Esophagus muscularis mucosa (tissue), 4 donors: Measurements from ENCODE around the gene CAPZB. TPM values are rescaled to one million over a fixed set of nuclear protein-coding genes. Genes with fewer than 3 reads are reported as not detected.

ENCODE experiments used
- DNase-seq: peaks from one replicate; pipeline ENCODE4 v3.0.0-alpha.2; 2017; ENCODE audit errors: extremely low spot score
- H3K27ac ChIP-seq, 4 donors: fragments of 200-600 bp; sonication (generic); replicated peaks in 1 of 4; 1 replicate in 3 of 4; 2 replicates in 1 of 4; pipeline ENCODE4 v1.5.1; 2016 to 2019; ENCODE audit warnings: mild to moderate bottlenecking in 1 of 4
- H3K27me3 ChIP-seq, 4 donors: fragments of 200-600 bp; sonication (generic); one replicate each; pipeline versions ENCODE4 v1.5.1 to v1.6.0; 2016 to 2019
- H3K36me3 ChIP-seq, 4 donors: fragments of 200-600 bp; sonication (generic); one replicate each; pipeline ENCODE4 v1.5.1; 2016 to 2019
- H3K4me1 ChIP-seq, 4 donors: fragments of 200-600 bp; sonication (generic); one replicate each; pipeline ENCODE4 v1.5.1; 2016 to 2019
- H3K4me3 ChIP-seq, 4 donors: fragments of 200-600 bp; sonication (generic); 1 replicate in 2 of 4; 2 replicates in 2 of 4; pipeline ENCODE4 v1.5.1; 2016 to 2019; ENCODE audit warnings: mild to moderate bottlenecking in 4 of 4, moderate library complexity in 1 of 4
- H3K9me3 ChIP-seq, 4 donors: fragments of 200-600 bp; sonication (generic); 1 replicate in 3 of 4; 2 replicates in 1 of 4; pipeline ENCODE4 v1.5.1; 2016 to 2019
- CTCF ChIP-seq, 3 experiments: fragments of 200-600 bp in 2 of 3; fragments of 450-650 bp in 1 of 3; sonication (generic) in 2 of 3; IDR thresholded peaks; one replicate each; pipeline ENCODE4 v1.5.1; 2017 to 2019; ENCODE audit warnings: antibody characterized with exemption in 3 of 3, mild to moderate bottlenecking in 2 of 3, moderate library complexity in 1 of 3
- EP300 ChIP-seq: sonication (generic); formaldehyde crosslinking; IDR thresholded peaks from one replicate; pipeline ENCODE4 v1.6.1; 2017; ENCODE audit warnings: antibody characterized with exemption
- POLR2A ChIP-seq: fragments of 450-650 bp; IDR thresholded peaks from one replicate; pipeline ENCODE4 v1.6.1; 2017; ENCODE audit warnings: antibody characterized with exemption, moderate library complexity, mild to moderate bottlenecking, low read depth
- POLR2AphosphoS5 ChIP-seq, 2 donors: sonication (generic); formaldehyde crosslinking; IDR thresholded peaks; one replicate each; pipeline ENCODE4 v1.6.1; 2017; ENCODE audit warnings: antibody characterized with exemption in 2 of 2
- WGBS: methylation state at CpG from one replicate; pipeline ENCODE4 v1.1.5; 2018; 5-methylcytosine and 5-hydroxymethylcytosine counted together
- intact Hi-C: fragments of 100-400 bp; cut with DNase I; formaldehyde crosslinking; loops from one replicate; pipeline ENCODE4 v1.15.1; 2023
- total RNA-seq, 4 donors: library from RNA; depleted of rRNA; stranded (reverse); fragments of >200 nt; gene quantifications; one replicate each; pipeline versions ENCODE4 v1.1.0 to v1.2.1, GENCODE V29; 2016

The CAPZB gene
- total RNA-seq, 4 donors from 2014 or later: 186 to 261 (median 203) TPM

GRCh38 chr1:19481826-19482398, 3.4 kb downstream of the CAPZB start:
- Histone ChIP-seq H3K27me3 (no peaks in the 10 kb centered on the region), H3K36me3 (peaks cover 0 to 18% (median 4%) of the 10 kb centered on the region in 4 donors), H3K9me3 (no peaks in the 10 kb centered on the region), H3K4me3 (peak overlapping the region; percentile 1 to 100 (median 100)), H3K4me1 (peaks cover 84 to 88% (median 86%) of the 10 kb centered on the region in 4 donors), H3K27ac (peak overlapping the region; percentile 100)
- TF ChIP-seq EP300 (no peak), POLR2AphosphoS5 (IDR thresholded peaks at IDR 0.05) (no peak), CTCF (IDR thresholded peaks at IDR 0.05) (no peak), POLR2A (no peak)
- WGBS: 62% methylated on average over 4 of the region's 4 CpGs
- no peak for DNase-seq
- intact Hi-C loops: loop anchor here (5.0 kb wide), 1 partner anchor 40 kb away; no protein-coding TSS in a partner anchor

- Histone ChIP-seq H3K36me3 (peaks cover 0 to 18% (median 4%) of the 10 kb centered on the region in 4 donors), H3K4me3 (peak overlapping the region; percentile 2 to 14 (median 14)), H3K9me3 (no peaks in the 10 kb centered on the region), H3K27me3 (no peaks in the 10 kb centered on the region), H3K4me1 (peaks cover 92 to 96% (median 93%) of the 10 kb centered on the region in 4 donors), H3K27ac (peak overlapping the region; percentile 100)
- DNase-seq: no peak
- intact Hi-C loops: loop anchor here (5.0 kb wide), 1 partner anchor 38 kb away; no protein-coding TSS in a partner anchor
- 57% methylated on average over 6 of the region's 6 CpGs for WGBS
- TF ChIP-seq CTCF (IDR thresholded peaks at IDR 0.05): no peak
- TF ChIP-seq POLR2A: no peak
- TF ChIP-seq POLR2AphosphoS5 (IDR thresholded peaks at IDR 0.05): no peak
- no peak for TF ChIP-seq EP300
These were observed 5.1 kb downstream of the CAPZB start for GRCh38 chr1:19480282-19480681.

- Histone ChIP-seq H3K4me1 (peaks cover 98 to 100% (median 100%) of the 10 kb centered on the region in 4 donors), H3K27me3 (no peaks in the 10 kb centered on the region)
- 29% methylated on average over 6 of the region's 6 CpGs for WGBS
These were observed 5.8 kb downstream of the CAPZB start for GRCh38 chr1:19479351-19480120.

GRCh38 chr1:19478322-19478721, 7.0 kb downstream of the CAPZB start:
- no peak for DNase-seq
- Histone ChIP-seq H3K4me1 (peaks cover 90 to 100% (median 100%) of the 10 kb centered on the region in 4 donors), H3K9me3 (no peaks in the 10 kb centered on the region), H3K27me3 (no peaks in the 10 kb centered on the region), H3K36me3 (peaks cover 0 to 15% (median 7%) of the 10 kb centered on the region in 4 donors), H3K4me3 (no peak overlapping the region), H3K27ac (peak overlapping the region; percentile 49 to 100 (median 83))
- intact Hi-C loops: loop anchor here (5.0 kb wide), 2 partner anchors 86 to 136 kb away; no protein-coding TSS in a partner anchor
- WGBS: 51% methylated on average over 9 of the region's 9 CpGs
- TF ChIP-seq EP300 (no peak), POLR2AphosphoS5 (IDR thresholded peaks at IDR 0.05) (no peak), POLR2A (no peak), CTCF (IDR thresholded peaks at IDR 0.05) (no peak)

More at GRCh38 chr1:19479351-19480120, 5.8 kb downstream of the CAPZB start:
- DNase-seq: no peak
- Histone ChIP-seq H3K4me3 (no peak overlapping the region), H3K9me3 (no peaks in the 10 kb centered on the region), H3K27ac (peak overlapping the region in 3 of 4 donors; percentile 66 to 100 (median 100)), H3K36me3 (peaks cover 0 to 18% (median 4%) of the 10 kb centered on the region in 4 donors)
- intact Hi-C loops: loop anchor here (5.0 kb wide), 3 partner anchors 37 to 137 kb away; no protein-coding TSS in a partner anchor
- TF ChIP-seq EP300 (no peak), CTCF (IDR thresholded peaks at IDR 0.05) (no peak), POLR2AphosphoS5 (IDR thresholded peaks at IDR 0.05) (no peak), POLR2A (no peak)
